WI38 (cell line): ENCODE measurements around the gene PHYHIPL.

Source experiments
- H3K4me3 ChIP-seq: 2 replicates; pipeline ENCODE4 v1.5.1; 2011; ENCODE audit warnings: low read depth, mild to moderate bottlenecking, control low read depth, low read length
- TF ChIP-seq, protein P1 (sequence below): IDR thresholded peaks from 2 replicates; pipeline ENCODE4 v1.5.1; 2012; ENCODE audit warnings: low read depth, mild to moderate bottlenecking, control low read depth, low read length

The PHYHIPL gene

DNA sequence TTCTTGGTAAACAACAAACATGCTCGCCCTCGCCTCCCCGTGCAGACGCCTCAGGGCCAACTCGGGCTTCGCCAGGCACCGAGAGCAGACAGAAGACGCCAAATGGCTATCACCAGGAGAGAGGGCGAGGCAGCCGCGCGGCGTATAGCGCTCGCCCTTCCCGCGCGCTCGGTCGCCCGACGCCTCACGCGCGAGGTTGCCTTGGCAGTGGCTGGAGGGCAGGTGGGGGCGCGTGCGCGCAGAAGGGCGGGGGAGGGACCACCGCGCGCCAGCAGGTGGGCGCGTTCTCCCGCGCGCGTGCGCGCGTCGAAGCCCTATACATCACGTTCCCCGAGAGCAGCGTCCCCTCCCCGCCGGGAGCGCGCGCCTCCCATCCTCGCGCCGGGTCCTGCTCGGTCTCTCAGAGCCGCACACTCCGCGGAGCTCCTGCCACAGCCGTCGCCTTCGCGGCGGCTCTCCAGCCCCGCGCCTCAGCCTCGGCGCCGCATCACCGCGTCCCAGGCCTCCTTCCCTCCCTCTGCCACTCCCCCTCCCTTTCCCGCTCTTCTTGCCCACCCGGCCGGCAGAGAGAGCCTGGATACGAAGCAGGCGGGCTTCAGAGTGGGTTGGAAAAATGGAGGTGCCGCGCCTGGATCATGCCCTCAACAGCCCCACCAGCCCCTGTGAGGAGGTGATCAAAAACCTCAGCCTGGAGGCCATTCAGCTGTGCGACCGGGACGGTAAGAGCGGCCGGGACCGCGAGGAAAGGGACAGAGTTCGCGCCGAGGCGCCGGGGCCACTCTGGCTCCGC is at the start of gene PHYHIPL:
PHYHIPL (plus strand) TSS at position 403 of the 790 bp plus-strand sequence; CDS start at position 614, 211 bp downstream.
- H3K4me3 ChIP-seq: no peak within 1 kb of the TSS
- TF ChIP-seq, protein P1, sequence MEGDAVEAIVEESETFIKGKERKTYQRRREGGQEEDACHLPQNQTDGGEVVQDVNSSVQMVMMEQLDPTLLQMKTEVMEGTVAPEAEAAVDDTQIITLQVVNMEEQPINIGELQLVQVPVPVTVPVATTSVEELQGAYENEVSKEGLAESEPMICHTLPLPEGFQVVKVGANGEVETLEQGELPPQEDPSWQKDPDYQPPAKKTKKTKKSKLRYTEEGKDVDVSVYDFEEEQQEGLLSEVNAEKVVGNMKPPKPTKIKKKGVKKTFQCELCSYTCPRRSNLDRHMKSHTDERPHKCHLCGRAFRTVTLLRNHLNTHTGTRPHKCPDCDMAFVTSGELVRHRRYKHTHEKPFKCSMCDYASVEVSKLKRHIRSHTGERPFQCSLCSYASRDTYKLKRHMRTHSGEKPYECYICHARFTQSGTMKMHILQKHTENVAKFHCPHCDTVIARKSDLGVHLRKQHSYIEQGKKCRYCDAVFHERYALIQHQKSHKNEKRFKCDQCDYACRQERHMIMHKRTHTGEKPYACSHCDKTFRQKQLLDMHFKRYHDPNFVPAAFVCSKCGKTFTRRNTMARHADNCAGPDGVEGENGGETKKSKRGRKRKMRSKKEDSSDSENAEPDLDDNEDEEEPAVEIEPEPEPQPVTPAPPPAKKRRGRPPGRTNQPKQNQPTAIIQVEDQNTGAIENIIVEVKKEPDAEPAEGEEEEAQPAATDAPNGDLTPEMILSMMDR: no peak

GRCh38 chr10:59126991-59127390 is 49.5 kb upstream of the PHYHIPL start:
- TF ChIP-seq, protein P1: no peak

GRCh38 chr10:59127991-59128390 is 48.5 kb upstream of the PHYHIPL start:
- TF ChIP-seq, protein P1: no peak
- H3K4me3 ChIP-seq: no peak overlapping the region

More at GRCh38 chr10:59126991-59127390, 49.5 kb upstream of the PHYHIPL start:
- H3K4me3 ChIP-seq: no peak overlapping the region

DNA sequence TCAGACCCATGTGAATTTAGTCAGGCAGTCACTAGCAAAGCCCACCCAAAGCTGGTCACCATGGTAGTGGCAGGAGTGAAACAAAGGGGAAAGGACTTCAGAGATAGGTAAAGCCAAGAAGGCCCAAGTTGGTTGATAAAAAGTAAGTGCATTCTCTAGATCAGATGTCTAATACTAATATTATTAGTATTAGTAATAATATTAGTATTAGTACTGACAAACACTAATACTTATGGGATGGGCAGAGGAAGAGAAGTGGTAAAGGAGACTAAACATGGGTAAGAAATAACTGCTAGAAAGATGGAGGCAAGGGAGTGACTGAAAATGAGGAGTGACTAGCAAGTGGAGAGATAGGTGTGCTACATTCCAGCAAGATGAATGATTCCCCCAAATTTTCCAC is 46.6 kb upstream of the PHYHIPL start:
- TF ChIP-seq, protein P1: no peak
- no peak overlapping the region for H3K4me3 ChIP-seq

- no peak overlapping the region for H3K4me3 ChIP-seq
- TF ChIP-seq, protein P1: no peak
These were observed 44.8 kb upstream of the PHYHIPL start for GRCh38 chr10:59131666-59132065.

DNA sequence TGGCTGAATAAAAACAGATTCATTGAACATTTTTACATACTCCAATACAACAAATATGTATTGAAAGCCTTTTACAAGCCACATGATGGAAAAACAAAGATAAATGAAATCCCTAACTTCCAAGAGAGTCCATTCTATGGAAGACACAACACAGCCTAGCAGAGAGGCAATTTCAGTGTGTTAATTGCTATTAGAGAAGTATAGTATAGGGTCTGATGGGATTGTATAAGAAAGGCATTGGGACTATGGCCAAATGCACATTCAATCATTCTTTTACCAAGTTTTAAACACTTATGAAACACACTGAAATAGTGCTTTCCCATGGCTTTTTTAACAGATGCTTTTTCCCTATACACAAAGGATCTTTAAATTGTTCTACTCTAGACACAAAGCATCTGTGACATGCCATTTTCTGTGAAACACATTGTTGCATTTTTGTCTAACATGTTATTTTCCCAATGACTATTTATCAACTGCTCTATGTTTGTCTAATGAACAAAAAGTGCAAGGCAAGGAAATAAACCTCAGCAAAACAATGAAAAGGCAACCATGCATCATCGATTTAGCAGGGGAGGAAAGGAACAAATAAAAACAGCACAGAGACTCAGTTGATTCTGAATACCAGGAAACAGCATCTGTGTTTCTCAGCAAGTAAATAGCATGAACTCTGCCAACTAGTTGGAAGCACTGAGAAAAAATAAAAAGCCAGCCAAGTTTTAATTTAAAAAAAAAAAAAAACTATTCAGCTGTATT is 42.4 kb upstream of the PHYHIPL start:
- TF ChIP-seq, protein P1: no peak

DNA sequence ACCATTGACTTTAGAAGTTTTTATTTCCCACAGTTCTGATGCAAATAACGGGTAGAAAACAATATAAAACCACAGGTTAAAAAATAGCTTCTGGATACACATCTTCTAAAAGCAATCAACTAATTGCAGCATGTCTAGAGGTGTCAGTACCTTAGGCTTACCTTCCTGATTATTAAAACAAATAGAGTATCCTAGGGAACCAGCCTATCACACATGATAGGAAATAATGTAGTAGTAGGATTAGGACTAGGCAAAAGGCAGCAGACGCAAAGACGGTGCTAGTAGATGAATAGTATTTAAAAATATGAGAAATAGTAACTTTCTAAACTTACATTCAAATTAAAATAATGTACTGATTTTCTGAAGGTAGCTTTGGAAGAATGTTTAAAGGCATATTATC is 41.7 kb upstream of the PHYHIPL start:
- TF ChIP-seq, protein P1: no peak
- no peak overlapping the region for H3K4me3 ChIP-seq

More for the DNA sequence above, 42.4 kb upstream of the PHYHIPL start:
- H3K4me3 ChIP-seq: no peak overlapping the region
